HPDE6-E6E7 (cell line): ENCODE measurements around the gene MYH7.
"Not testable (repeated sequence)": the region's sequence is repeated elsewhere in the genome, so short reads cannot be mapped to it uniquely, and the experiment has no call there.

Experiments
- DNase-seq: peaks from one replicate; pipeline ENCODE4 v3.0.0; 2011; ENCODE audit warnings: missing footprints; ENCODE audit errors: extremely low spot score

MYH7 gene

GRCh38 chr14:23387916-23388882, 47.3 kb downstream of the MYH7 start:
- no peak for DNase-seq

DNA sequence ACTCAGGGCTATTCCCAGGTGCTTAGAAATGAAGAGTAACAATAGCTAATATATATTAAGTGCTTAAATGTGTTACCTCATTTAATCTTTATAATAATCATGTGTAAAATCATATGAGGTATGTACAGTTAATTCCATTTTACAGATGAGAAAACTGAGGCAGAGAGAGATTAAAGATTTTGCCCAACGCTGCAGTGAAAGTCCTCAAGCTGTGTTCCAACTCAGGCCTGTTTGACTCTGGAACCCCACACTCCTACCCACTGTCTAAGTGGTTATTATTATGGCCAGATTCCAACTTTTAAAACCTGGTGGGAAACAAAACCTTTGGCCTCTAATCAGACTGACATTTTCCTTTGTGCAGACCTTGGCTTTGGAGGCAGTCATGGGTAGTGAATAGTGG, 48.5 kb downstream of the MYH7 start:
- DNase-seq = no peak

DNA sequence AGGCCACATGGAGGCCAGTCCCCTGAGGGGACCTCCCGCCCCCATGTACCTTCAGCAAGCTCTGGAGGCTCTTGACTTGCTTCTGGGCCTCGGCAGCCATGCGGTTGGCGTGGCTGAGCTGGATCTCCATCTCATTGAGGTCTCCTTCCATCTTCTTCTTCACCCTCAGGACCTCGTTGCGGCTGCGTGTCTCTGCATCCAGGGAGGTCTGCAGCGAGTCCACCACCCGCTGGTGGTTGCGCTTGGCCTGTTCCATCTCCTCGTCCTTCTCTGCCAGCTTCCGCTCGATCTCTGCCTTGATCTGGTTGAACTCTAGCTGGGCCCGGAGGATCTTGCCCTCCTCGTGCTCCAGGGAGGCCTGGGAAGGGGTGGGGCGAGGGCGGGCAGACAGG, 49.2 kb downstream of the MYH7 start:
- not testable (repeated sequence) for DNase-seq

GRCh38 chr14:23385642-23386265, 49.7 kb downstream of the MYH7 start:
- DNase-seq = no peak

- no peak for DNase-seq
These were observed 50.2 kb downstream of the MYH7 start for GRCh38 chr14:23385244-23385641.

GRCh38 chr14:23384364-23385080, 50.9 kb downstream of the MYH7 start:
- no peak for DNase-seq

DNA sequence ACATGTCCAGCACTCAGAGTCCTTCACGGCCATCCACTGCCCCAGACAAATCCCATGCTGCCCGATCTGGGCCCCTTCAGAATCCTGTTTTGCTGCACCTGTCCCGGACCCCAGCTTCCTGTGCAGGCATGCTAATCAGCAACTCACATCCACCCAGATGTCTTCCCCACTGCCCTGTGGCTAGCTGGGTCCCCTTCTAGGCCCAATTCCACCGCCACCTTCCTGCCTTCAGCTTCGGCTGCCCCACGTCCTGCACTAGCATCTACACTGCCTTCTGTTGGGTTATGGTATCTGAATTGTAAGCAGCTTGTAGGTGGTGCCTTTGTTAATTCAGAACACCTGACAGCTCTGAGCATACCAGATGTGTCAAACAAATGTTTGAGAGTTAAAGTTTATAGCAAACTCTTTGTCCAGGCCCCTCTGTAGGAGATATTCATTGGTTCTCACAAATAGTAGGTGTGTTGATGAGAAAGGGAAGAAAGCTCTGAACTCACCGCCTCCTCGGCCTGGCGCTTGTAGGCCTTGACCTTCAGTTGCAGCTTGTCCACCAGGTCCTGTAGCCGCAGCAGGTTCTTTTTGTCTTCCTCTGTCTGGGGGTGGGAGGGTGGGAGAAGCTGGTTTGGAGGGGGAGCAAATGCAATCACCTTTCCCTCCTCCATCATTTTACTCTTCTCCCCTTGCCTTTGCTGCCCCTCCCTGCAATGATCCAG, 52.6 kb downstream of the MYH7 start:
- no peak for DNase-seq

- no peak for DNase-seq
These were observed 53.2 kb downstream of the MYH7 start for GRCh38 chr14:23382276-23382675.

DNA sequence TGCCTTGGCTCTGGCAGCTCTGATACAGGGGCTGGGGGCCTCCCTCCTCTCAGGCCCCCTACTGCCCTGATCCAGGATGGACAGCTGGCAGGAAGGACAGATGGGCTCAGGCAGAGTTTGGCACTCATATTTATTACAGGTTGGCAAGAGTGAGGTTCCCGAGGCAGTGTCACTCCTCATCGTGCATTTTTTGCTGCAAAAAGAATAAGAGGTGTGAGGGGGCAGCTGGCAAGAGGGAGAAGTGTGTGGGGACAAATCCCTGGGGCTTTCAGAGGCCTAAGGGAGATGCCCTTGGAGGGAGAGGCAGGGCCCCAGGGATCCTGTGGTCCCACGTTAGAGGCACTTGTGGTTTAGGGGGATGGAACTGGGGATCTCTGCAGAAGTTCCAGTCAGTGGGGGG, 53.6 kb downstream of the MYH7 start:
- DNase-seq = no peak

- DNase-seq = no peak
These were observed 54.5 kb downstream of the MYH7 start for GRCh38 chr14:23380976-23381375.

GRCh38 chr14:23380197-23380914, 55.1 kb downstream of the MYH7 start:
- DNase-seq = no peak

DNA sequence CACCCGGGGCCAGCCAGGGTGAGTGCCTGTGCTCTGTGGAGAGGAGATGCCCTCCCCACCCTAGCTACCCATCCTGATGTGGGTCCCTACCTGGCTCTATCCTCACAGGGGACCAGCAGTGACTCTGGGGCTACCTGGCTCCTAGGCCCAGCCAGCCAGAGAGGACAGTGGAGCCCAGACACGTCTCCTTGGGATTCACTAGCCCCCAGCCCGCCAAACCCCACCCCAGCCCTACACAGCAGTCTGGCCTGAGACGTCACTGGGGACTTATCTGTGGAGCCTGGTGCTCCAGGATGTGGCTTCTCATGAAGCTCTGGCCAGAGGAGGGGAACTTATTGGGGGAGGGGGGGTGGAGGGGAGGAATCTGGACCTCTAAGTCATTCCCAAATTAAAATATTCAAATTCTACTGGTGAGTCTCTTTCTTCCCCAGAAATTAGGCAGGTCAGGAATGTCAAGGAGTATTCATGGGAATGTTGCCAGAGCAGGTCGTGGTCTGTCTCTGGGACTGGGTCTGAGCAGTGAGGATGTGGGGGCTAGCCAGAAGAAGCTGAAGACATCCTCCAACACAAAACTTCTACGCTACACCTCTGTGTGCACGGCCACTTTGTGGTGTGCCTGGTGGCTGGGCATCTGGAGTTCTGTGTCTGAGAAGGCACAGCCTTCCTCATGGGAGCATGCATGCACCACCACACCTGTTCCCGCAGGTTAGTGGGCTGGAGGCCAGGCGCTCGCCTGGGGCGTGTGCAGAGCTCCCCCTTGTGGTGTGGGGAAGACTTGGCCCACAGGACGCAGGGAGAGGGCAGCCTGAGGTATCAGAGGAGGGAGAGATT, 55.9 kb downstream of the MYH7 start:
- peak; percentile 74 for DNase-seq

DNA sequence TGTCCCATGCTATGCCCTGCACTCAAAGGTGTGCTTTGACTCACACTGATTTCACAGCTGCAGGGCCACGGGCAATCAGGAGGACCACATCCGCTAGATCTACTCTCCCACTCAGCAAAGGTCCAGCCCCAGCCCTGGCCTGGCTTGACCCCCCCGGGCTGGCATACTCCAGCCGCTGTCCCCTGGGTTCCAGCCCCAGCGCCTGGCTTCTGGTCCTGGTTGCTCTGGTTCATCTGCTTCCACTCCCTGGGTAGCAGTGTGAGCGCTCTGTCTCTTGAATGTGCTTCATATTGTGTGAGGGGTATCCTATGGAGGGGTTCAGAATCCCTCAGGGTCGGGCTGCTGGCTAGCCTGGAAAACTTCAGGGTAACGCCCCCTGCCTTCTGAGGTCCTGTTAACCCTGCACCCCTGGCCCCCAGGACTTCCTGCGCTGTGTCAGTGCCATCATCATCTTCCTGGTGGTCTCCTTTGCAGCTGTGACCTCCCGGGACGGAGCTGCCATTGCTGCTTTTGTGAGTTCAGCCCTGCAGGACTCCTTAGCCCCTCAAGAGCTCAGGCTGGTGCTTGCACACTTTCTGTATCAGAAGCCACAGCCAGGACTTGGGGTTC, 56.7 kb downstream of the MYH7 start:
- no peak for DNase-seq

DNA sequence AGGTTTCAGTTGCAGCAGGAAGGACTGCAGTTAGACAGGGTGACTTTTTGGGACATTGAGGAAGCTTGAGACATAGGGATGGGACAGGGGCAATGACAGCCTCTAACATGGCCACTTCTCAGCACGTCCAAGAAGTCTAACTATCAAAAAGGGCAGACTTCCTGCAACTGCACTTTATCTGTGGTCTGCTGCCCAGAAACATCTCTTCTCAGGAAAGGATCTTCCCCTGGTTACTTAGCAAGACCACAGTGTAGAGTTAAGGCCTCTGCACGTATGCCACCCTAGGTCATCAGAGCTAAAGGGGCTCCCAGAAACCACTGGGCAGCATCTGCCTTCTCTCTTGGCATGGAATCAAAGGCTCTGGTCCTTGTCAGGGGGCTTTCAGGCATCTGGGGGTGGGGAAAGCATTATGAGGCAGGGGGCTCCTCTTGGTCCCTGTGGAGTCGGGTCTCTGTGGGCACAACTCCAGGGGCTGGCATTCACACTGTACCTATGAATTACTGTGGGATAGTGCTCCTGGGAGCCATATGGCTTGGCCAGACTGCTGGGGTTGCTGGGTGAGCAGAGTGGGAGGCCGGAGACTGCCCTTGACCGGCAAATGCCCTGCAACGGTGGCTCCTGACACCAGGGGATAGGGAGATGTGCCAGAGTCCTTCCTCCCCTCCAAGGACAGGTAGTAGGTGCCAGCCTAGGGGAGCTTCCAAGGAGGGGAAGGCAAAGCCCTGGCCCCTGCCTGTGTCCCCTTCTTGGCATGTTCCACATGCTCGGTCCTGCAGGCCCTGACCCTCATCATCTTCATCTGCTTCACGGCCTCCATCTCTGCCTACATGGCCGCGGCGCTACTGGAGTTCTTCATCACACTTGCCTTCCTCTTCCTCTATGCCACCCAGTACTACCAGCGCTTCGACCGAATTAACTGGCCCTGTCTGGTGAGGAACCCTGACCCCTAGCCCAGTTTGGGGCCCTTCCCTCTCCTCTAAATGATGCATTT, 57.6 kb downstream of the MYH7 start:
- no peak for DNase-seq

- DNase-seq = no peak
These were observed 58.3 kb downstream of the MYH7 start for GRCh38 chr14:23377198-23377550.

DNA sequence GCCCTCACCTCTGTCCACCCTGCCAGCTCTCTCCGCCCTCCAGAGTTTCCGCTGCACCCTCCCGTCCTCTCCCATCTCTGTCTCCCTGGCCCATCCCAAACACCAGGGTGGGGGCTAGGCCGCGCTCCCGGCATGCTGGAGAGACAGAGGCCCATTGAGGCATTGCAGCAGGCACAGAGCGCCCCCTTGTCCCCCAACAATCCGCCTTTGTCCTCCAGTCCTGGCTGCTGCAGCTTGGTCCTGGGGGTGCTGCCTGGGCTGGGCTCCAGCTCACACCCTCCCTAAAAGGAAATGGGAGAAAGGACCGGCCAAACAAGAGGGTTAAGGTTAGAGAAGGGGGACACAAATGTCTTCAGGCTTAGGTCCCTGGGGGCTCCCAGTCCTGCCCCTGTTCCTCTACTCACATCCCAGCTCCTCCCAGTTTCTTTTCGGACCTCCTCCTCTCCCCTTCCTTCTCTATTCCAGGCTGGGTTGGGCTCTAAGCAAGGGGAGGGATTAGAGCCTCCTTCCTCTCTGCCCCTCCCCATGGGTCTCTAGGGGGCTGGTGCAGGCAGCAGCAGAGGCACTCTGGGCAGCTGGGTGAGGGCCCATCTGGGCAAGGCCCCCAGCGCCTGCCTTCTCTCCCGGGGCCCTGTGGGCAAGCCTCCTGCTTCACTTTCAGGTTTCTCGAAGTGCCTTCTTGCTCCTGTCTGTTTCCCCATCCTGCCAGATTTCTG, 58.8 kb downstream of the MYH7 start, which contains the start of gene CMTM5:
Gene CMTM5, plus strand, starts transcription at position 565 of the 716 bp plus-strand sequence. CDS start 206 bp downstream, outside the sequence.
- DNase-seq = no peak

DNA sequence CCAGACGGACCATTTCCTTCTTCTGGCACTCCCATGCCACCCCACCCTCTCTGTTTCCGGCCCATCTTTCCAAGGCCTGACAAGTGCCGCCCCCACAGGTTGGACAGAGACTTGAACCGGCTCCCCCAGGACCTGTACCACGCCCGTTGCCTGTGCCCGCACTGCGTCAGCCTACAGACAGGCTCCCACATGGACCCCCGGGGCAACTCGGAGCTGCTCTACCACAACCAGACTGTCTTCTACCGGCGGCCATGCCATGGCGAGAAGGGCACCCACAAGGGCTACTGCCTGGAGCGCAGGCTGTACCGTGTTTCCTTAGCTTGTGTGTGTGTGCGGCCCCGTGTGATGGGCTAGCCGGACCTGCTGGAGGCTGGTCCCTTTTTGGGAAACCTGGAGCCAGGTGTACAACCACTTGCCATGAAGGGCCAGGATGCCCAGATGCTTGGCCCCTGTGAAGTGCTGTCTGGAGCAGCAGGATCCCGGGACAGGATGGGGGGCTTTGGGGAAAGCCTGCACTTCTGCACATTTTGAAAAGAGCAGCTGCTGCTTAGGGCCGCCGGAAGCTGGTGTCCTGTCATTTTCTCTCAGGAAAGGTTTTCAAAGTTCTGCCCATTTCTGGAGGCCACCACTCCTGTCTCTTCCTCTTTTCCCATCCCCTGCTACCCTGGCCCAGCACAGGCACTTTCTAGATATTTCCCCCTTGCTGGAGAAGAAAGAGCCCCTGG, 59.8 kb downstream of the MYH7 start:
- DNase-seq = no peak
